K562 (cell line): ENCODE results near the gene SPATS2L.

Experiments
- HDAC6 ChIP-seq: IDR thresholded peaks from 2 replicates; pipeline ENCODE4 v1.6.1; 2012; ENCODE audit warnings: low read depth, mild to moderate bottlenecking, control low read depth, inconsistent platforms, low read length, moderate library complexity
- HNRNPH1 ChIP-seq: fragments of 200-400 bp; formaldehyde crosslinking; optimal IDR thresholded peaks from 2 replicates; pipeline ENCODE3; 2017; ENCODE audit warnings: low read depth, mild to moderate bottlenecking, low read length, moderate library complexity
- POLR2A ChIP-seq: fragments of 450-650 bp; conservative IDR thresholded peaks from 2 replicates; pipeline ENCODE4 v1.6.1; 2016
- RFX5 ChIP-seq: IDR thresholded peaks from 2 replicates; pipeline ENCODE4 v1.6.1; 2011; ENCODE audit warnings: low read depth, mild to moderate bottlenecking, improper control_type of control experiment, low read length
- SMARCE1 ChIP-seq: fragments of 450-650 bp; IDR thresholded peaks from 2 replicates; pipeline ENCODE4 v1.7.1; 2016; ENCODE audit warnings: mild to moderate bottlenecking

DNA sequence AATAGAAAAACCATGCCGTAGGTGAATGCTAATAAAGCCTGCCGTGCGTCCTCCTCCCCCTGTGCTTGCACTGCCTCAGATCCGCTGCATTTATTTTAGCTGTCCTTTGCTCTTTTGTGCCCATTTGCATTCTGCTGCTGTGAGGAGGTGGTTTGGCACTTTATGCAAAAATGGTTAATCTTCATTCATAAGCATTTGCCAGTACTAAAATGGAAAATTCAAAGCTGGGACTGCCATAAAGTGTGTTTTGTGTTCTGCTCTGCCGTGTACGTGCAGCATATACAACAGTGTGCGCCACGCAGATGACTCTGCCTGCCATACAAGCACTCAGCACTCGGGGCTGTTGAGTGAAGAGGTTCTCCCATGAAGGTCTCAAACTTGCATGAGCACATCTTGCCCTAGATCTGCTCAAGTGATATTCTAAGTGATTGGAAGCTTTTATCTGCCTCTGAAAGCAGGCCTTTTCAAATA, 73.6 kb downstream of the SPATS2L start:
- no peak for TF ChIP-seq RFX5
- no peak for TF ChIP-seq HNRNPH1
- no peak for TF ChIP-seq POLR2A
- no peak for TF ChIP-seq SMARCE1
- no peak for TF ChIP-seq HDAC6
